SU-DHL-6 (cell line): ENCODE results near the gene ANGPTL2.

Experiments
- H2AFZ ChIP-seq: fragments of 200-600 bp; sonication (generic); 2 replicates; pipeline ENCODE4 v1.6.1; 2014; ENCODE audit warnings: low read depth, mild to moderate bottlenecking, moderate library complexity, mixed read lengths, antibody characterized with exemption, low read length; ENCODE audit not compliant: severe bottlenecking
- H3F3A ChIP-seq: fragments of 200-600 bp; shearing (Covaris generic); 2 replicates; pipeline ENCODE4 v1.6.0; 2016; ENCODE audit warnings: antibody characterized with exemption, mild to moderate bottlenecking; ENCODE audit not compliant: insufficient read depth
- H3K27ac ChIP-seq: fragments of 200-600 bp; sonication (generic); 2 replicates; pipeline ENCODE4 v1.5.1; 2016; ENCODE audit warnings: low read depth, mild to moderate bottlenecking, low read length, moderate library complexity, mixed read lengths
- H3K27me3 ChIP-seq: fragments of 200-600 bp; sonication (generic), shearing (Covaris generic); 2 replicates; pipeline ENCODE4 v1.6.0; 2014; ENCODE audit warnings: mild to moderate bottlenecking, low read length
- H3K36me3 ChIP-seq: fragments of 200-600 bp; sonication (generic); 2 replicates; pipeline ENCODE4 v1.6.1; 2014; ENCODE audit warnings: mild to moderate bottlenecking, low read length, mixed read lengths
- H3K4me2 ChIP-seq: fragments of 300-600, 200-600 bp; shearing (Covaris generic), sonication (generic); 2 replicates; pipeline ENCODE4 v1.6.0; 2014; ENCODE audit warnings: low read length, low read depth, mild to moderate bottlenecking; ENCODE audit not compliant: poor library complexity, severe bottlenecking
- H3K4me3 ChIP-seq: fragments of 200-600 bp; sonication (generic); 2 replicates; pipeline ENCODE4 v1.5.1; 2014; ENCODE audit warnings: antibody characterized with exemption, low read length, mild to moderate bottlenecking, mixed read lengths; ENCODE audit not compliant: insufficient read depth, poor library complexity, severe bottlenecking
- H3K79me2 ChIP-seq: fragments of 200-600 bp; sonication (generic); 2 replicates; pipeline ENCODE4 v1.6.1; 2014; ENCODE audit warnings: mild to moderate bottlenecking, low read length, moderate library complexity; ENCODE audit not compliant: insufficient read depth
- H3K9ac ChIP-seq: fragments of 200-600 bp; sonication (generic); 2 replicates; pipeline ENCODE4 v1.7.0; 2014; ENCODE audit warnings: mild to moderate bottlenecking, low read length
- H3K9me2 ChIP-seq: fragments of 200-600 bp; sonication (generic); replicated peaks from 2 replicates; pipeline ENCODE4 v1.6.1; 2014; ENCODE audit warnings: low read length; ENCODE audit not compliant: insufficient read depth
- H3K9me3 ChIP-seq: fragments of 200-600 bp; sonication (generic); 2 replicates; pipeline ENCODE4 v1.6.1; 2014; ENCODE audit warnings: low read length, mixed read lengths; ENCODE audit not compliant: insufficient read depth
- H4K20me1 ChIP-seq: fragments of 200-600 bp; sonication (generic); 2 replicates; pipeline ENCODE4 v1.6.1; 2014; ENCODE audit warnings: low read depth, mild to moderate bottlenecking, antibody characterized with exemption, low read length, moderate library complexity, mixed read lengths
- EZH2phosphoT487 ChIP-seq: fragments of 200-600 bp; sonication (generic), shearing (Covaris generic); conservative IDR thresholded peaks from 2 replicates; pipeline ENCODE4 v1.6.1; 2018; ENCODE audit warnings: mild to moderate bottlenecking, antibody characterized with exemption, low read length, moderate library complexity, mixed read lengths
- TF ChIP-seq, protein P1 (sequence below): fragments of 200-600 bp; sonication (generic); IDR thresholded peaks from one replicate; pipeline ENCODE4 v1.5.1; 2017; ENCODE audit warnings: antibody characterized with exemption, mild to moderate bottlenecking, low read length, moderate library complexity; ENCODE audit not compliant: insufficient read depth, poor library complexity, severe bottlenecking

ANGPTL2 gene

DNA sequence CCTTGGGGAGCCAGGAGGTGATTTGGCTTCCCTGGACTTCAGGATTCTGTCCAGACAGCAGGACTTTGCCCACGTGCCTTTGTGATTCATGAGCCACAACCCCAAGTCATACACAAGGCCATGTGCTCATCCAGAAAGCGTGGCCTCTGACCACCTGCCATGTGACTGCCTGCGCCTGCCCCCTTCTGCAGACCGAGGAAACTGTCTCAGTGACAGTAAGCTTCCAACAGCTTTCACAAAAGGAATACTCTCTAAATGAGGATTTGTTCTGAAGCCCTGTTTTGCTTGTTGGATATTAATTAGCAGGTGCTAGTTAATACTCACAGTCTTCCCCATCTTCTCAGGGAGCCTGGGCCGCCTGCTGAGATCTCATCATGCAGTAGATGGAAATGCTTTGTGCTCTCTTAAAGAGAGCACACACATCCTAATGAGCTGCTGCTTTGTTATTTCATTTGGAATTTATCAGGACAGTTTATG, 36.9 kb upstream of the ANGPTL2 start:
- H3K9ac ChIP-seq: no peak overlapping the region
- TF ChIP-seq EZH2phosphoT487: no peak
- TF ChIP-seq, protein P1, sequence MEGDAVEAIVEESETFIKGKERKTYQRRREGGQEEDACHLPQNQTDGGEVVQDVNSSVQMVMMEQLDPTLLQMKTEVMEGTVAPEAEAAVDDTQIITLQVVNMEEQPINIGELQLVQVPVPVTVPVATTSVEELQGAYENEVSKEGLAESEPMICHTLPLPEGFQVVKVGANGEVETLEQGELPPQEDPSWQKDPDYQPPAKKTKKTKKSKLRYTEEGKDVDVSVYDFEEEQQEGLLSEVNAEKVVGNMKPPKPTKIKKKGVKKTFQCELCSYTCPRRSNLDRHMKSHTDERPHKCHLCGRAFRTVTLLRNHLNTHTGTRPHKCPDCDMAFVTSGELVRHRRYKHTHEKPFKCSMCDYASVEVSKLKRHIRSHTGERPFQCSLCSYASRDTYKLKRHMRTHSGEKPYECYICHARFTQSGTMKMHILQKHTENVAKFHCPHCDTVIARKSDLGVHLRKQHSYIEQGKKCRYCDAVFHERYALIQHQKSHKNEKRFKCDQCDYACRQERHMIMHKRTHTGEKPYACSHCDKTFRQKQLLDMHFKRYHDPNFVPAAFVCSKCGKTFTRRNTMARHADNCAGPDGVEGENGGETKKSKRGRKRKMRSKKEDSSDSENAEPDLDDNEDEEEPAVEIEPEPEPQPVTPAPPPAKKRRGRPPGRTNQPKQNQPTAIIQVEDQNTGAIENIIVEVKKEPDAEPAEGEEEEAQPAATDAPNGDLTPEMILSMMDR: no peak
- H2AFZ ChIP-seq: no peak overlapping the region

DNA sequence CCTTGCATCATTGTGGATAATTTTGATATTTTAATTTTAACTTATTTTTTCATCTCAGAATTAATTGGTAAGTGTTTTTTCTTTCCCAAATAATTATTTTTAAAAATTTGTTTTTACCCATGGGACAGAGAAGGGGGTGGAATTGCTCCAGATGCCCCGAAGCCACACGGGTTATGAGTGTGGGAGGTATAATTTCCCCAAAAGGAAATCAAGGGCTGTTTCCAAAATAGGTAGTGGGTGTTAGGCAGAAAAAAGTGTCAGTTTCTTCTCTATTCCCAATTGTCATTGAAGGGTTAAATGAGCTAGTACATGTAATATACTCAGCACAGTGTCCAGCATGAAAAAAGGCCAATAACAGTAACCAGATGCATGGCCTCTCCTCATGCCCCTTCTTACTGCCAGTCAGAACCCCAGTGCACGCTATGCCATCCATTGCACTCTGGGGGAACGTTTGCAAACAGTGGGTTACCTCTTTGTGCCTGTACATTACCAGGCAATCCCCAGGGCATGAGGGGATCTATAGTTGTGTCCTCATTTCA, 36.4 kb upstream of the ANGPTL2 start:
- no peak overlapping the region for H3K9ac ChIP-seq
- no peaks in the 10 kb centered on the region for H3K27me3 ChIP-seq
- no peaks in the 10 kb centered on the region for H3K79me2 ChIP-seq
- no peaks in the 10 kb centered on the region for H4K20me1 ChIP-seq
- no peak overlapping the region for H2AFZ ChIP-seq
- no peak for TF ChIP-seq EZH2phosphoT487
- TF ChIP-seq, protein P1: no peak
- H3K9me3 ChIP-seq: no peaks in the 10 kb centered on the region
- no peak overlapping the region for H3K4me3 ChIP-seq
- H3K4me2 ChIP-seq: no peak overlapping the region
- H3K36me3 ChIP-seq: no peaks in the 10 kb centered on the region
- H3K9me2 ChIP-seq: no peaks in the 10 kb centered on the region
- H3F3A ChIP-seq: no peaks in the 10 kb centered on the region
- H3K27ac ChIP-seq: no peak overlapping the region

More for the DNA sequence above, 36.9 kb upstream of the ANGPTL2 start:
- no peaks in the 10 kb centered on the region for H3K9me2 ChIP-seq
- no peaks in the 10 kb centered on the region for H3F3A ChIP-seq
- no peaks in the 10 kb centered on the region for H3K9me3 ChIP-seq
- no peak overlapping the region for H3K4me2 ChIP-seq
- no peaks in the 10 kb centered on the region for H3K27me3 ChIP-seq
- H3K27ac ChIP-seq: no peak overlapping the region
- H3K79me2 ChIP-seq: no peaks in the 10 kb centered on the region
- H3K4me3 ChIP-seq: no peak overlapping the region
- H3K36me3 ChIP-seq: no peaks in the 10 kb centered on the region
- H4K20me1 ChIP-seq: no peaks in the 10 kb centered on the region

DNA sequence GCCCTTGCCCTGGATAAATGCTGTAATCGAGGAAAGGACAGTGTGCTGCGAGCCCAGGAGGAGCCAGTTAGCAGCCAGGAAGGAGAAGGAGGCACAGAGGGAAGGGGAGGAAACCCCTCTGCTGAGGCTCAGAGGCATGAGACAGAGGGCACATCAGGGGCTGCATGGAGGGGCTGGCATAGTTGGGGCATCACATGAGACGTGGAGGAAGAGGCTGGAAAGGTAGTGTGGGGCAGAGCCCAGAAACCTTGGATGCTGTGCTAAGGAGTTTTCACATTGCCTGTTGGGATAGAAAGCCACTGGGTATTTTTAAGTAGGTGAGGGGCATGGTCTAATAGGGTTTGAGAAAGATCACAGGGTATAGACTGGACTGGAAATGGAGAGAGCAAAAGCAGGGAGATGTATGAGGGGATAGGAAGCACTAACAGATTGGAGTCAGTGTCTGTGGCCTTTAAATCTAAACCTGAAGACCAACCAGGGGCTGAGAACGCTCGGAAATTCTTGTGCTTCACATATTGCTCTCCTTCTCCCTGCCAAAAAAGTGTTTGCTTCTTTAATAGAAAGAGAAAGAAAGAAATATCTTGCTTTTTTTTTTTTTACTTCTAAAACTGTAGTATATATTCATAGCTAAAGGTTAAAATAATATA, 33.0 kb upstream of the ANGPTL2 start:
- H3K4me2 ChIP-seq: no peak overlapping the region

More for the DNA sequence above, 33.0 kb upstream of the ANGPTL2 start:
- Histone ChIP-seq H3K27ac (no peak overlapping the region), H3K4me3 (no peak overlapping the region), H3K9me2 (no peaks in the 10 kb centered on the region), H3K79me2 (no peaks in the 10 kb centered on the region), H3K9ac (no peak overlapping the region), H3K36me3 (no peaks in the 10 kb centered on the region), H3F3A (no peaks in the 10 kb centered on the region), H4K20me1 (no peaks in the 10 kb centered on the region), H2AFZ (no peak overlapping the region), H3K9me3 (no peaks in the 10 kb centered on the region), H3K27me3 (no peaks in the 10 kb centered on the region)
- no peak for TF ChIP-seq EZH2phosphoT487
- TF ChIP-seq, protein P1: no peak
